A673 (cell line): Measurements from ENCODE around the gene RABGAP1L.

Experiments
- EZH2 ChIP-seq: fragments of 200-600 bp; sonication (generic); IDR thresholded peaks from 2 replicates; pipeline ENCODE4 v1.6.1; 2017; ENCODE audit warnings: borderline replicate concordance, low read depth, mild to moderate bottlenecking, mixed read lengths, antibody characterized with exemption, low read length; ENCODE audit not compliant: poor library complexity, severe bottlenecking
- TF ChIP-seq, protein P1 (sequence below): fragments of 300-800, 200-600 bp; sonication (generic); conservative IDR thresholded peaks from 2 replicates; pipeline ENCODE4 v1.5.1; 2017; ENCODE audit warnings: low read depth, mild to moderate bottlenecking, antibody characterized with exemption, low read length, moderate library complexity, mixed read lengths

GRCh38 chr1:174399211-174399610 lies 239.9 kb downstream of the RABGAP1L start:
- TF ChIP-seq, protein P1, sequence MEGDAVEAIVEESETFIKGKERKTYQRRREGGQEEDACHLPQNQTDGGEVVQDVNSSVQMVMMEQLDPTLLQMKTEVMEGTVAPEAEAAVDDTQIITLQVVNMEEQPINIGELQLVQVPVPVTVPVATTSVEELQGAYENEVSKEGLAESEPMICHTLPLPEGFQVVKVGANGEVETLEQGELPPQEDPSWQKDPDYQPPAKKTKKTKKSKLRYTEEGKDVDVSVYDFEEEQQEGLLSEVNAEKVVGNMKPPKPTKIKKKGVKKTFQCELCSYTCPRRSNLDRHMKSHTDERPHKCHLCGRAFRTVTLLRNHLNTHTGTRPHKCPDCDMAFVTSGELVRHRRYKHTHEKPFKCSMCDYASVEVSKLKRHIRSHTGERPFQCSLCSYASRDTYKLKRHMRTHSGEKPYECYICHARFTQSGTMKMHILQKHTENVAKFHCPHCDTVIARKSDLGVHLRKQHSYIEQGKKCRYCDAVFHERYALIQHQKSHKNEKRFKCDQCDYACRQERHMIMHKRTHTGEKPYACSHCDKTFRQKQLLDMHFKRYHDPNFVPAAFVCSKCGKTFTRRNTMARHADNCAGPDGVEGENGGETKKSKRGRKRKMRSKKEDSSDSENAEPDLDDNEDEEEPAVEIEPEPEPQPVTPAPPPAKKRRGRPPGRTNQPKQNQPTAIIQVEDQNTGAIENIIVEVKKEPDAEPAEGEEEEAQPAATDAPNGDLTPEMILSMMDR, result no peak
- TF ChIP-seq EZH2, result no peak
